ENCODE data around the gene PPFIBP2.

DNA sequence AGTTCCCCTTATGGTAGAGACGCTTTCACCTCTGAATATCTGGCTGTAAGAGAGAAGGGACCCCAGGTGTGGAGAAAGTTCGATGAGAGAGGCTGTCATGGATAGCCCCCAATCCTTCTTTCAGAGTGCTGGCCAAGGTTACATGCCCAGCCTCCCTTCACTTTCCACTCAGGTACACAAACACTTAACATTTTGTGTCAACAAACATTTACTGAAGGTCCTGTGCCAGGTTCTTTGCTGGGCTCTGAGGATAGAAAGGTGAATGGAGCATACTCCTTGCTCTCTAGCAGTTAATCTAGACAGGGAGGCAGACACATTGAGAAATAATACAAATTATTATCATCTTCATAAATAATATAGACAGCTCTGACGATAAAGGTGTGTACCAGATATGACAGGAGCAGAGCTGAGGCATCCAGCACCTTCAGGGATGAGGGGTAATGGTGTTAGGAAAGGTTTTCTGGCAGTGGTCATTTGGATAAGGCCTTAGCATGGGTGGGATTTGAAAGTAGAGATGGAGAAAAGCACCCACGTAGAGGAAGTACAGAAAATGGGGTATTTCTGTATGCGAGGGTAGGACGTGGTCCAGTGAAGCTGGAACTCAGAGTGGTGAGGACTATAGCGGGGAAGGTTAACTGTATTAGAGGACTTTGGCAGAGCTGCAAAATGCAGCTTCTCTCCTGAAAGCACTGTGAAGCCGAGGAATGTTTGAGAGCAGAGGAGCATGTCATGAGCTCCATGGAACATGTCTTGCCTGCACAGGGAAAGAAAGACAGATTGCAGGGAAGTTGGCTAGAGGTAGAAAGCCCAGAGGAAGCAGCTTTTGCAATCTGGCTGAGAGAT, 19.6 kb downstream of the PPFIBP2 start:
- TF ChIP-seq CTCF (IDR thresholded peaks at IDR 0.05; ENCODE audit: low read length) (no peak), EZH2phosphoT487 (IDR thresholded peaks at IDR 0.05; ENCODE audit: low read length) (no peak)
